HG02588 (cell line): ENCODE data around the gene MADCAM1.
"Not testable (repeated sequence)": the region's sequence is repeated elsewhere in the genome, so short reads cannot be mapped to it uniquely, and the experiment has no call there.

Experiments
- ATAC-seq: cut with Tn5 transposase; IDR thresholded peaks from one replicate; pipeline ENCODE4 v1.9.1; 2021; ENCODE audit warnings: mild to moderate bottlenecking, moderate library complexity; ENCODE audit not compliant: unreplicated experiment

MADCAM1 gene

GRCh38 chr19:496112-496665 lies at the start of gene MADCAM1:
Gene MADCAM1, plus strand, starts transcription at chr19:496486. Its CDS starts 14 bp downstream, at chr19:496500.
- ATAC-seq, result no peak

- no peak for ATAC-seq
Observed at GRCh38 chr19:447064-447426, 49.2 kb upstream of the MADCAM1 start.

GRCh38 chr19:447816-448560 lies 48.3 kb upstream of the MADCAM1 start:
- ATAC-seq, result no peak

GRCh38 chr19:449916-450315 lies 46.4 kb upstream of the MADCAM1 start:
- ATAC-seq, result no peak

- not testable (repeated sequence) for ATAC-seq
Observed at GRCh38 chr19:450912-451481, 45.3 kb upstream of the MADCAM1 start.

- ATAC-seq, result no peak
Observed at GRCh38 chr19:452829-453228, 43.5 kb upstream of the MADCAM1 start.

- ATAC-seq, result no peak
Observed at GRCh38 chr19:453606-454005, 42.7 kb upstream of the MADCAM1 start.

- ATAC-seq, result no peak
Observed at GRCh38 chr19:455031-455705, 41.1 kb upstream of the MADCAM1 start.

- no peak for ATAC-seq
Observed at GRCh38 chr19:455851-456546, 40.3 kb upstream of the MADCAM1 start.

GRCh38 chr19:456547-457110 lies 39.7 kb upstream of the MADCAM1 start:
- ATAC-seq, result no peak

GRCh38 chr19:457636-458035 lies 38.6 kb upstream of the MADCAM1 start:
- ATAC-seq, result no peak

GRCh38 chr19:458091-459042 lies 37.9 kb upstream of the MADCAM1 start:
- ATAC-seq, result no peak

GRCh38 chr19:459724-460511 lies 36.4 kb upstream of the MADCAM1 start:
- no peak for ATAC-seq

GRCh38 chr19:460877-461720 lies 35.2 kb upstream of the MADCAM1 start, which contains the start of gene SHC2:
Gene SHC2, minus strand, starts transcription at chr19:461033. Its CDS starts 37 bp downstream, at chr19:460996.
- no peak for ATAC-seq

GRCh38 chr19:461721-462551 lies 34.4 kb upstream of the MADCAM1 start:
- ATAC-seq, result no peak

- ATAC-seq, result no peak
Observed at GRCh38 chr19:463483-464207, 32.6 kb upstream of the MADCAM1 start.

- ATAC-seq, result no peak
Observed at GRCh38 chr19:464208-464545, 32.1 kb upstream of the MADCAM1 start.
